PC-3 (cell line): Measurements from ENCODE around the gene ANKMY2.

Source experiments
- EZH2 ChIP-seq: fragments of 300-600 bp; sonication (generic); IDR thresholded peaks from one replicate; pipeline ENCODE4 v1.6.1; 2017; ENCODE audit warnings: antibody characterized with exemption, mild to moderate bottlenecking, low read length; ENCODE audit not compliant: unreplicated experiment
- EZH2phosphoT487 ChIP-seq: fragments of 300-600 bp; sonication (generic); IDR thresholded peaks from 2 replicates; pipeline ENCODE4 v1.6.1; 2018; ENCODE audit warnings: mild to moderate bottlenecking, antibody characterized with exemption, low read length, borderline replicate concordance
- TF ChIP-seq, protein P1 (sequence below): fragments of 300-600 bp; sonication (generic); conservative IDR thresholded peaks from 2 replicates; pipeline ENCODE4 v1.5.1; 2017; ENCODE audit warnings: antibody characterized with exemption, low read depth, mild to moderate bottlenecking, low read length

DNA sequence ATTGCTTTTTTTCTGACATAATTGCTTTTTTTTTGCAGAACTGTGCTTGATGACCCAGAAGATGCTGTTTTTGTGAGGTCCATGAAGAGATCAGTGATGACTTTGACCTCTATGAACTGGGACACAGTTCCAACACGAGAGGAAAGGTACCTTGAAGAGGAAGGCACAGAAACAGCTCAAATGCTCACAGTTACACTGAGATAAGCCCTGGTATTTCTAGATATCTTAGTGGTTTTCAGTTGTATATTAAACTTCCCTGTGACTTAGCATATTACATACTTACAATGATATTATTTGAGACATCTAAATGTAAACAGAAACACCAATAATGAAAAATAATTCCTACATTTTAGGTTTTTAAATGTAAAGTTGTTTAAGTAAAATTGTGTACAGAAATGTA, 64.3 kb downstream of the ANKMY2 start:
- TF ChIP-seq, protein P1, sequence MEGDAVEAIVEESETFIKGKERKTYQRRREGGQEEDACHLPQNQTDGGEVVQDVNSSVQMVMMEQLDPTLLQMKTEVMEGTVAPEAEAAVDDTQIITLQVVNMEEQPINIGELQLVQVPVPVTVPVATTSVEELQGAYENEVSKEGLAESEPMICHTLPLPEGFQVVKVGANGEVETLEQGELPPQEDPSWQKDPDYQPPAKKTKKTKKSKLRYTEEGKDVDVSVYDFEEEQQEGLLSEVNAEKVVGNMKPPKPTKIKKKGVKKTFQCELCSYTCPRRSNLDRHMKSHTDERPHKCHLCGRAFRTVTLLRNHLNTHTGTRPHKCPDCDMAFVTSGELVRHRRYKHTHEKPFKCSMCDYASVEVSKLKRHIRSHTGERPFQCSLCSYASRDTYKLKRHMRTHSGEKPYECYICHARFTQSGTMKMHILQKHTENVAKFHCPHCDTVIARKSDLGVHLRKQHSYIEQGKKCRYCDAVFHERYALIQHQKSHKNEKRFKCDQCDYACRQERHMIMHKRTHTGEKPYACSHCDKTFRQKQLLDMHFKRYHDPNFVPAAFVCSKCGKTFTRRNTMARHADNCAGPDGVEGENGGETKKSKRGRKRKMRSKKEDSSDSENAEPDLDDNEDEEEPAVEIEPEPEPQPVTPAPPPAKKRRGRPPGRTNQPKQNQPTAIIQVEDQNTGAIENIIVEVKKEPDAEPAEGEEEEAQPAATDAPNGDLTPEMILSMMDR = no peak
- TF ChIP-seq EZH2phosphoT487 (no peak), EZH2 (no peak)
